GM18508 (cell line): ENCODE measurements around the gene ATP13A3.
"Not testable (repeated sequence)": the region's sequence is repeated elsewhere in the genome, so short reads cannot be mapped to it uniquely, and the experiment has no call there.

Source experiments
- ATAC-seq: cut with Tn5 transposase; IDR thresholded peaks from one replicate; pipeline ENCODE4 v1.9.1; 2021; ENCODE audit warnings: moderate number of reproducible peaks; ENCODE audit not compliant: insufficient read depth, unreplicated experiment

ATP13A3 gene

DNA sequence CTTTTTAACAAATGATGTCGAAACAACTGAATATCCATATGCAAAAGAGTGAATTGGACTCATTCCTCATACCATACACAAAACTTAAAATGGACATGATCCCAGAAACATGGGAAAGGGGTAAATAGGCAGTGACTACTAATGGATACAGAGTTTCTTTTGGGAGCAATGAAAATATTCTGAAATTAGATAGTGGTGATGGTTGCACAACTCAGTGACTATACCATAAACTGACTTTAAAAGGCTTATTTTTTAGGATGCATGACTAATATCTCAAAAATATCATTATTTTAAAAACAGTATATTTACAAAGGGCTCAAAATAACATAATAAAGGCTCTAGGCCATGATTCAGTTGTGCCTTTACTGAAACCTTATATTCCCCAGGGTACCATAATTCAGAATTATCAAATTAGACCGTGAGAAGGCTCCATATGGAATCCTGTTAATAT is 16.3 kb upstream of the ATP13A3 start:
- no peak for ATAC-seq

DNA sequence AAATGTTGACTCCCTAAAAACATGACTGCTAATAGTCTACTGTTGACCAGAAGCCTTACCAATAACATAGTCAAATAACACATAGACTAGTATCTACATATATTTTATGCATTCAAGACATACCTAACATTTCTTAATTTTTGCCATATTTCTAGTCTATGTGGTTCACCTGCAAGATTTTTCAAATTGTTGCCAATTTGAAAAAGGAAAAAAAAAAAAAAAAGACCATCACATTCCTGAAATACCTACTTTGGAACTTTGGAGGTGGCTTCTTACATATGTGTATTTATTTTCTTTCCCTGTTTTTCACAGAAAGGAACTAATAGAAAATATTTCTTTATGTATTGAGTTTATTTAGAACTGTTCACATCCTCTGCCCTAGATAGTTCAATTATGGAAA is 13.4 kb upstream of the ATP13A3 start:
- no peak for ATAC-seq

DNA sequence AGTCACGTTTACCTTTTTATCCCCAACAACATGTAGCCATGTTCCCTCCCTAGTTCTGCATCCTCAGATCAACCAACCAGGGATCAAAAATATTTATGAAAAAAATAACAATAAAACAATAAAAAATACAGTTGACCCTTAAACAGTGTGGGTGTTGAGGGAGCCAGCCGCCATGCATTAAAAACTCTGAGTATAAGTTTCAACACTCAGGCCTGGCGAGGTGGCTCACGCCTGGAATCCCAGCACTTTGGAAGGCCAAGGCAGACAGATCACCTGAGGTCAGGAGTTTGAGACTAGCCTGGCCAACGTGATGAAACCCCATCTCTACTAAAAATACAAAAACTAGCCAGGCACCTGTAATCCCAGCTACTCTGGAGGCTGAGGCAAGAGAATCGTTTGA is 12.7 kb upstream of the ATP13A3 start:
- not testable (repeated sequence) for ATAC-seq

DNA sequence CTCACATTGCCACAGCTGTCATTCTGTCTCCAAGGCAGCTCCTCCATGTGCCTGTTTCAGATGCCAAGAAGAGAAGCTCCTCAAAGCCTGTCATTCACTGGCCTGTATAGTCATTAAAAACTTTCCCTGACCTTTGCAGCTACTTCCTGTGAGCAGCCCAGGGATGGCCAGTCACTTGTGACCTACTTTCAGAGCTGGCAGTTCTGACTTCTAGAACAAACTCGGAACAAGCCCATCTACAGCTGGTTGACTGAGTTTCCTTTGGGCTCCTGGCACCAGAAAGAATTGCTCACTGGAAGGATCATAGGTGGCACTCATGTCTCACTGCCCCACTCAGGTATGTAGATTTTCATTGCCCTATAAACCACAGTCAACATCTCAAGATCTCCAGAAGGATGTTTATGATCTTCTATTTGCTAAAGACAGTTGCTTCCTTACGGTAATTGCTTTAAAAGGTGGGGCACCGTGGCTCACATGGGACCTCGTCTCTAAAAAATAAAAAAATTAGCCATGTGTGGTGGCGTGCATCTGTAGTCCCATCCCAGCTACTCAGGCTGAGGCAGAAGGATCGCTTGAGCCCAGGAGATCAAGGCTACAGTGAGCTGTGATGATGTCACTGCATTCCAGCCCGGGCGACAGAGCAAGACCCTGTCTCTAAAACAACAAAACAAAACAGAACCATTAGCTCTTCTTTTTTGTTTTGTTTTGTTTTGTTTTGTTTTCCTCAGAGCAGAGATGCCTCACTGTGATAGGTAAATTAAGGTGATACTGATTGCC is 11.2 kb upstream of the ATP13A3 start:
- ATAC-seq = no peak

DNA sequence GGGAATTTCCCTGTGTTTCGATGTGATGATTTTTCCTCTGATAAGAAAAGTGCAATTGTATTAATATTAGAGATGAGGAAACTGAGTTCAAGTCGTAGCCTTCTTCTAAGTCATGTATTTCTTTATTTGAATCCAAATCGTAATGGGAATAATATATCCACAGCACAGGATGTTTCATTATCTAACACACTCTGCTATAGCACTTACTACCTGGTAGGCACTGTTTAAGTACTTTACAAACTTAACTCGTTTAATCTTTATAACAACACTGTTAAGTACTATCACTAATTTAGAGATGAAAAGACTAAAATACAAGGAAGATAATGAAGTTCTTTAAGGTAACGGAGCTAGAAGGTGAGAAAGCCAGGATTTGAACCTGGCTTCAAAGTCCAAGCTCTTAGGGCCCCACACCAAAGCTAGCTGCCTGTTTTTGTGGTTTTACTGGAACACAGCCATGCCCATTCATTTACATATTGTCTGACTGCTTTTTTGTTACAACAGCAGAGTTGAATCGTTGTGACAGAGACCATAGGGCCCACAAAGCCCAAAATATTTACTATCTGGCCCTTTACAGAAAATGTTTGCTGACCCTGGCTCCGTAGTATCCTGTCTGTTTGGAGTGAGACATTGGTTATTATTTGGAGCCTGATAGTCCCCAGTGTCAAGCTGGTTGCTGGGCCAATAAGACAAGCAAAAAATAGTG is 9.6 kb upstream of the ATP13A3 start:
- ATAC-seq = no peak

DNA sequence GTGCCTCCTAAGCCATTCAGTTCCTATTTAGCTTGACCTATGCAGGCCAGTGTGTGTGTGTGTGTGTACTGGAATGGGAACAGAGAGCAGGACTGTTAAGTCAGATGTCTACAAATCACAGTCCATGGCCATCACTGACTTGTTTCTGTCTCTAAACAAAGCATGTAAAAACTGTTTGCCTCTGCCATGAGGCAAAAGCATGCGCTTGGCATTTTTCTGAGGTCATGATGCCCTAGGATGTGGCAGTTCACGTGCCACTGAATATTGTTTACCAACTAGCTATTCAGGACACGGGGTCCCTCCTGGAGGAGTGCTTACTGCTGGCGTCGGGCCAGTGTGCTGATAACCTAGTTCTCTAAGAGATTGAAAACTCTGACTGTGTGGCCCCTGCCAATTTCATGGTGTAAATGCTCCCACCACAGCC is 8.2 kb upstream of the ATP13A3 start:
- no peak for ATAC-seq

DNA sequence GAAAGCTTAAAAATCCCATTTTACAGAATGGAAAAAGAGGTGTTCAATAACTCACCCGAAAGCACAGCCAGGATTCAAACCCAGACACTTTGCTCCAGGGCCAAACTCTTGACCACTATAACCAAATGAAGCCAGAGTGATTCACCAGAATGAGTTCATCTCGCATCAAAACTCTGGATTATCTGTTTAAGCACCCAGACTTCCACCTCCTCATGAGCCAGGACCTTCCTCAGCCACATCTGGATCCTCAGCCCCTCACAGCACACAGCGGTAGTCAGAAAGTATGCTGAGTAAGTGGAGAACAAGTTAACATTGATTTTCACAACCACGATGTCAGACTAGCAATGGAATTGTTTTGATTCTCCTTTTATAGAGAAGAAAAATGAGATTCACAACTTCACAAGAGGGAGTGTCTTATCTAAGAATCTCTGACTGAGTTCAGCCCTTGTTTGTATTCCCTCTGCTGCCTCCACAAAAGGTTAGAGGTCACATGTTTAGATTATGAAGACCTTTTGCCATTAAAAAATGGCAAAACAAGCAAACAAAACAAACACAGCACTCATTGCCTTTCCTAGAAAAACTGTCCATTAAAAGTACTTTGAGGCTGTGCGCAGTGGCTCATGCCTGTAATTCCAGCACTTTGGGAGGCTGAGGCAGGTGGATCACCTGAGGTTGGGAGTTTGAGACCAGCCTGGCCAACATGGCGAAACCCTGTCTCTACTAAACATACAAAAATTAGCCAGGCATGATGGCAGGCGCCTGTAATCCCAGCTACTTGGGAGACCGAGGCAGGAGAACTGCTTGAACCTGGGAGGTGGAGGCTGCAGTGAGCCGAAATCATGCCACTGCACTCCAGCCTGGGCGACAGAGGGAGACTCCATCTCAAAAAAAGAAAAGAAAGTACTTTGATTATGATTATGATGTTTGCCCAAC is 7.5 kb upstream of the ATP13A3 start:
- ATAC-seq = not testable (repeated sequence)

DNA sequence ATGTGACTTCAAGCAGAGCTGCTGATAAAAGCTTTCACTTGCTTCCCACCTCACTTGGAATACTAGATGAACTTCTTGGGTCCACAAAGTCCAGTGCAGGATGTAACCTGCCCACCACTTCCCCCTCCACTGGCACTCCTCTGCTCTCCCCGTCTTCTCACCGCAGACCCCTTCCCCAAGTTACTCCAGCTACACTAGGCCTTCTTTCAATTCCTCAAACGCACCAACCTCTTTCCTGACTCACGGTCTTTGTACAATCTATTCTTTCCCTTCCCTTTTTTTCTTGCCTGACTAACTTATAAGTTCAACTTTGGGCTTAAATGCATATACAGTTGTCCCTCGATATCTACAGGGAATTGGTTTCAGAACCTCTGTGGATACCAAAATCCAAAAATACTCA is 5.2 kb upstream of the ATP13A3 start:
- no peak for ATAC-seq

DNA sequence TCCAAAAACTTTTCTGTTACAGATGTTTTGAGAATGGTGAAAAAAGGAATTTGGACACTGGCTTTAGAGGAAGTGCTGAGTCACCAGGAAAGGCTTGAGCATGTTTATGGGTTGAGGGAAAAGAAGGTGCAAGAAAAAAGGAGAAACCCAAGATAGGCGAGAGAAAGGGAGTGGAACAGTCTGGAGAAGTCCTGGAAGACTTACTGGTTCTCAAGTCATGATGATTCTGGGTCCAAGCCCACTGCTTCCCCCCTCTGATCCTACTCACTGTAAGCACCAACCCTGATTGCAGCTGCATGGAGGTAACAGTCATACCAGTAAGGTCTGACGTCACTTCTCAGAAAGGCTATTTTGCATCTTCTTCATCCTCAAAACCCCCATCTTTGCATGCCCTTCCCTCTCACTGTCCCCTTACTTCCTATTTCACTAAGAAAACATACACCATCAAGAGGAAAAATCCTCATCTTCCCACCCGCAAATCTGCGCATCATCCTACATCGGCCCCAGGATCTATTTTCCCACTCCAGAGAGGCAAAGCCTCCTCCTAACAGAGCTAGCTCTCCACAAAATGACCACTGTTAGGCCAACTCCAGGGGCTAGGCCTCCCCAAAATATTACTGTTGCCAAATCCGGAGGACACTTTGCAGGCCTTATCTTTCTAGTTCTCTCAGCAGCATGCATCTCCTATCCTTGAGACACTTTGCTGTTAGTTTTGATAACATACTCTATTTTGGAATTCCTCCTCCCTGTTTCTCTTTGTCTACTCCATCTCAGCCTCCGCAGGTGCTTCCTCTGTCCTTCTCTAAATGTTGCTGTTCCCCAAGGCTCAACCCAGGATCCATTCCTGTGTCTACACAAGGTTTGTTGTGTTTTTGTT is 3.2 kb upstream of the ATP13A3 start:
- ATAC-seq = peak; percentile 49

DNA sequence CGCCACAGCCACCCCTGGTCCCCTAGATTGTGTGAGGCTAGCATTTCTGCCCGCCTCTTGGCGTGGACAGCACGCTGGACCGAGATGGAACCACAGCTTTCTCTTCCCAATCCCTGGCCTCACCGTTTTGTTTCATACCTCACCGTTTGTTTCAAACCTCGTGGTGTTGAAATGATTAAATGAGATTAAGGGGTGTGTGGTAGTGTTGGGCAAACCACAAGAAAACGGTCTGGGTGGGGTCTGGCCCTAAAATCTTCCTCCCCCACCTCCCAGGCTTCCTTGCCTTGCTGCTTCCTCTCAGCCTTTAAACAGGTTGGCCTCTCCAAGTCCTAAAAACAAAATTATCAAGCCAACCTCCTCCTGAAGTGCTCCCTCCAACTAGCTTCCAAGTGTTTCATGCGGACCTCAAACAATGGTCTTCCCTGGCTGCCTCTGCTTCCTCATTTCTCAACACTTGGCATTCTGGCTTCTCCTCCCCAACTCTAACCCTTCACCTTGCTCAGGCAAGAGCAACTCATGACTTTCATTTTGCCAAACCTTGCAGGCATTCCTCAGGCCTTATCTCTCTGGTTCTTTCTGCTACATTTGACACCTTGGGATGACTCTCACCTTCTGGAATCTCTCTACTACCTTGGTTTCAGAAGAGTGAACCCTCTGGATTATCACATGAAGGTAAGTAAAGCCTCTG is 1.4 kb upstream of the ATP13A3 start:
- ATAC-seq = no peak

DNA sequence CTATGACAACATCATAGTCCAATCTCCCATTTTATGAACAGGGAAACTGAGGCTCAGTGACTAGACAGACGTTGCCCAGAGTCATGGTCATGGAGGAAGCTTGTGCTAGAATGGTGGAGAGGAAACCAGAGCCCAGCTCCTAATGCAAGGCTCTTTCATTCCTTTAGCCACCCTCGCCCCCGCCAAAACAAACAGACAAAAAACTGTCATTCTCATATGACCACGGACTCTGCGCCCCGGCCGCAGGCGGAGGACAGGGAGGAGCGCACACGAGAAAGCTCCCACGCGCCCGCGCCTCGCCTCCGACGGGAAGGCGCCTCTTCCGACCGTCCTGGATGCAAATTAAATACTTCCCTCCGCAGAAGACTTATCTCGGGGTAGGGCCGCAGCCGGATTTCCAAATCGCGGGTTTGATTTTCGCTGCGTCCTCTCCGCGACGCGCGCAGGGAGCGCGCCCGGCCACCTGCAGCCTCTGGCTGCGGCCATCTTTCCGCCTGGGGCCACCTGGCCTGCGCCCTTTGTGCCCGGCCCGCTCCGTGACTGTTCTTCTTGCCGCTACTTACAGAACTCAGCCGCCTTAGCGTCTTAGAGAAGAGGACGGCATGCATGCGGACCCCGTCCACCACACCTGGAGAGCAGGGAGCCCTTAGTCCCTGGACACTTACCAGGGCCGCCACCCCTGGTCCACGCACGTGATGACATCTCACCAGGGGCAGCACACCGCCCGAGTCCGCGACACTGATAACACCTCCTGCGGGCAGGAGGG is 670 bp upstream of the ATP13A3 start:
- ATAC-seq = peak; percentile 7

DNA sequence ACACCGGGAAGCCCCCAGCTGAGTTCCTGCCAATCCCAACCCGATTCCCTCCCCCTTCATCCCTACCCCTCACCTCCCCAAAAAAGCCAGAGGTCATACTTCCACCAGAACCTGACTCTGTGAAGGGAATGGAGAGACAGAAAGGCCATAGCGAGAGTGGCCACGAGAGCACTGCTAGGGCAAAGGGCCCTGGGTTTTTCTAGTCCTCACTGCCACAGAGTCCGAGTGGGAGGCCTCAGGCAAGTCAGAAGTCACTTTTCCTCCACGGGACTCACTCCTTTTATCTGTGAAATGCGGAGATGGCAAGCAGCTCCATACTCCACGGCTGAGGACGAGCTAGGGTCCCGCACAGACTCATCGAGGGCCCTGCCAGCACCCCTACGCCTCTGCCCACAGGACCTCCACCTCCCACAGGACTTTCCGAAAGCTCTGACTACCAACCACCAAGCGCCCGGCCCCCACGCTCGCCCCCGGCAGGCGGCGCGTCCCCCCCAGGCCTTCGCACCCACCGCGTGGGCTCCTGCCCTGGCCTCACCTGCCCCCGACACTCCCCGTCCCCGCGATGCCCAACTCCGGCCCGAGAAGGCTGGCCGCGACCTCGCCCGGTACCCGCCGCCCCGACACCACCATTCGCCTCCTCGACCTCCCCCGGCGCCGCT is 792 bp downstream of the ATP13A3 start:
- ATAC-seq = no peak

DNA sequence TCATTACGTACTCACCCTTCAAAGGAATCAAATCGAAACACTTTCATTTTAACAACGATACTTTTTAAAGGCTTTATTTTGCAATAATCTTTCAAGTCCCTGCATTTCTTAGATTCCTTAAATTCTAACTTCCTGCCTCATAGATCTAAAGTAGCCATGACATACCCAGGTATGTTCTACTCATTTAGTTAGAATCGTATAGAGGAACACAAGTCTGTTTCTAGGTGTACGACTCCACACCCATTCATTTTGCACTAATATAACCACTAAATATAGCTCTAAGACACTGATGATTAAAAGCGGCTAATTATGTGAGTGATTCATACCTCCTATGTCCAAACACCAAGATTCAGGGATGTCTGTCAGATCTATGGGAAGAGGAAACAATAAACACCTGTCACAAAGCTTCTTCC is 1.3 kb downstream of the ATP13A3 start:
- ATAC-seq = no peak

DNA sequence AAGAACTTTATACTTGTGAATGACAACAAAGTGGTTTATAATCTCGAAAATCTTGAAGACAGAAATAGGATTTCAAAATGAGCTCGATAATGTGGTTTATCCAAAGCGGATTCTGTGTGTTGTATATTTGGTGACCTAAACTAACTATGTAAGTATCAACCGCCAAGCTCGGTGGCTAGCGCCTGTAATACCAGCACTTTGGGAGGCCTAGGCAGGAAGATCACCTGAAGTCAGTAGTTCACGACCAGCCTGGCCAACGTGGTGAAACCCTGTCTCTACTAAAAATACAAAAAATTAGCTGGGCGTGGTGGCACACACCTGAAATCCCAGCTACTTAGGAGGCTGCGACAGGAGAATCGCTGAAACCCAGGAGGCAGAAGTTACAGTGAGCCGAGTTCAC is 2.2 kb downstream of the ATP13A3 start:
- no peak for ATAC-seq

DNA sequence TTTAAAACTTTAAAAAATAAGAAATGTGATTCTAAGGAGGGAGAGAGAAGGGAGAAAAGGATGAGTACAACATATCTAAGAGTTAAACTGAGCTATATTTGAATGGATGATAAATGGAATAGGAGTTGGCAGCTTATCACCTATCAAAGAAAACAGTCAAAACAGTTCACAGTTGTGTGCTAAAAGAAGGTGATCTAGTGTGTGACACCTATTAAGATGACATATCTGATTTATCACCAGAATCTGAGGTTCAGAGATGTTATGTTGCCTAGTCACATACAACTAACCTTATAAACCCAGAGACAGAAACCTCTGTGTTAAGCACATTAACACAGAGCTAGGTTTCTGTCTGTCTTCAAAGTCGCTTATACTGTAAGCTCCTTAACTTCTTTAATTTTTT is 3.0 kb downstream of the ATP13A3 start:
- ATAC-seq = no peak

DNA sequence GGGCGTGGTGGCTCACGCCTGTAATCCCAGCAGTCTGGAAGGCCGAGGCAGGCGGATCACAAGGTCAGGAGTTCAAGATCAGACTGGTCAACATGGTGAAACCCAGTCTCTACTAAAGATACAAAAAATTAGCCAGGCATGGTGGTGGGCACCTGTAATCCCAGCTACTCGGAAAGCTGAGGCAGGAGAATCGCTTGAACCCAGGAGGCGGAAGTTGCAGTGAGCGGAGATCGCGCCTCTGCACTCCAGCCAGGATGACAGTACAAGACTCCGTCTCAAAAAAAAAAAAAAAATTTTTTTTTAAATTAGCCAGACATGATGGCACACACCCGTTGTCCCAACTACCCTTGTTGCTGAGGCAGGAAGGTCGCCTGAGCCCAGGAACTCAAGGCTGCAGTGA is 4.0 kb downstream of the ATP13A3 start:
- not testable (repeated sequence) for ATAC-seq

DNA sequence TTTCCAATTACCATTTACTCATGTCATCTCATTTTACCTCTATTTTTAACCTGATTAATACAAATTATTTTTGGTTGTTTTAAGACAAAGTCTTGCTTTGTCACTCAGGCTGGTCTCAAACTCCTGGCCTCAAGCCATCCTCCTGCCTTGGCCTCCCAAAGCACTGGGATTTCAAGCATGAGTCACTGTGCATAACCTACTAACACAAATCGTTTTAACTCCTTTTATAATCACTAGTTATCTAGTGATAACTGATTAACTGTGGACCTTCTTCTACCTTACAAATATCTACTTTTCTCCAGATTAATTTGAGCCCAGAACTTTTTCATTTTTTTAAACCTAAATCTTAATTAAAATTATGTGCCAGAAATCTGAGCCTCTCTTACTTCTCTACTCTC is 4.6 kb downstream of the ATP13A3 start:
- no peak for ATAC-seq
